Urinary bladder (tissue), 4 donors: ENCODE data around the gene RAPH1. TPM values are rescaled to one million over a fixed set of nuclear protein-coding genes. Genes with fewer than 3 reads are reported as not detected.
"Not testable (repeated sequence)": the region's sequence is repeated elsewhere in the genome, so short reads cannot be mapped to it uniquely, and the experiment has no call there.

Source experiments
- DNase-seq: peaks from one replicate; pipeline ENCODE4 v3.0.0-alpha.2; 2015; ENCODE audit errors: extremely low spot score
- H3K27ac ChIP-seq: one replicate; pipeline ENCODE4 v1.5.1; 2013; ENCODE audit warnings: low read depth, mild to moderate bottlenecking, moderate library complexity
- H3K36me3 ChIP-seq: one replicate; pipeline ENCODE4 v1.6.1; 2013; ENCODE audit warnings: mild to moderate bottlenecking, moderate library complexity; ENCODE audit not compliant: insufficient read depth
- H3K4me1 ChIP-seq: one replicate; pipeline ENCODE4 v1.6.1; 2013; ENCODE audit warnings: mild to moderate bottlenecking, moderate library complexity; ENCODE audit not compliant: insufficient read depth
- H3K4me3 ChIP-seq: one replicate; pipeline ENCODE4 v1.5.1; 2013; ENCODE audit warnings: low read depth, low read length
- WGBS: extraction: QIAGEN DNeasy Blood & Tissue Kit; methylation state at CpG from one replicate; pipeline ENCODE4 v1.1.7; 2013; 5-methylcytosine and 5-hydroxymethylcytosine counted together
- polyA plus RNA-seq: library from polyadenylated mRNA; stranded (reverse); fragments of 200-250 nt; gene quantifications from one replicate; pipeline ENCODE4 v1.2.3, GENCODE V29; 2013
- total RNA-seq: library from RNA; depleted of rRNA; stranded (reverse); fragments of >200 nt; gene quantifications from one replicate; pipeline ENCODE4 v1.2.3, GENCODE V29; 2014
- donor health status: healthy with polysubstance abuse.
- donor health status: healthy.

The RAPH1 gene
- total and polyA plus RNA-seq, 2 donors, result 5.3 to 47.7 TPM

DNA sequence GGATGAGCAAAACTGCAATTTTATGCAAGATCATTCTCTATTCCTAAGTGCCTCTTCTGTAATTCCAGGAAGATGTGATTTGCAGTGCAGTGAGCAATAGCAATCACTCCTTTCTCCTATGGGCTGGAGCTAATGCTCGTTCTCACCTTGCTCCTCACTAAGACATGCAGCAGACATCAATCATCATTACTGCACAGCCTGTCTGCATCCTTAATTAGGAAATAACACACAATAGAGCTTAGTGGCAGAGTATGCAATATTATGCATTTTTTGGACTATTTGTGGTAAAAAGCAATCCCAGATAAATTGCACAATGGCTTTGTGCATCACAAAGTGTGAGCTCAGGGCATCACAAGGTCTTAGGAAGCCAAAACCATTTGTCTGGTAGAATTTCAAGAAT, 32.6 kb upstream of the RAPH1 start:
- H3K36me3 ChIP-seq, result no peaks in the 10 kb centered on the region
- WGBS, result 95% methylated on average over 1 of the region's 1 CpG
- no peak for DNase-seq
- no peak overlapping the region for H3K27ac ChIP-seq
- no peak overlapping the region for H3K4me3 ChIP-seq
- H3K4me1 ChIP-seq, result no peaks in the 10 kb centered on the region

DNA sequence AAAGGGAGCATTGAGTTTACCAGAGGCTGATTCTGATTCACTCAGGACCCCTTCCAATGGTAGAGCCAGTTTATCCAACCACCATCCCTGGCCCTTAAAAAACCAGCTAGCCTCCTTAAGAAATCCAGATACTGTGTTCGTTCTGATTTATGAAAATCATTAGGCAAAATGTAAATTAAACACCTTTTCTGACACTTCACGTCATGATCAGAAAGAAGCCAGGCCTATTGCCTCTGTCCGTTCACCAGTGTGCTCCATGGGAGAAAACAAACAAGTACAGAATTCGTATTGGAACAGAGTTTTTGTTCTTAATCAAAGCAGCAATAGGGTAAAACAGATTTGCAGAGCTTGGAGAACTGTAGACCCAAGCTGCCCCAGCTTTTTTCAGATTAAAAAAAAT, 31.1 kb upstream of the RAPH1 start:
- no peaks in the 10 kb centered on the region for H3K4me1 ChIP-seq
- DNase-seq, result no peak
- H3K27ac ChIP-seq, result no peak overlapping the region
- WGBS, result 92% methylated on average over 4 of the region's 4 CpGs
- H3K4me3 ChIP-seq, result no peak overlapping the region
- no peaks in the 10 kb centered on the region for H3K36me3 ChIP-seq

DNA sequence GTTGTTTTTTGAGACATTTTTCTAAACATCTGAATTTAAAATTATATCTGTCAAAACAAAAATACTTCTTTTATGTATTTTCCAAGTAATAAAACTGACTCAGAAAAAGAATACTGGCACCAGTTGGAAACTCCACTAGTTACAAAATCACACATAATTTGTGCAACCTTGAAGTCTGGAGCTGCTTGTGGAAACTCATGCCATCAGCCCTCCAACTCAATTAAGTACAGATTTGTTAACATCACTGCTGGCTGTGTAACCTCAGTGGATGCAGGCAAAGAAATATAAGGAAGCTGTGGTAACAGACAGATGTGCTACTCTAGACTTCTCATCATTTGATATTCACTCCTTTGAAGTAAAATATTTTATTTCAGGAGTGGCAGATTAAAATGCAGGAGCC, 30.0 kb upstream of the RAPH1 start:
- no peaks in the 10 kb centered on the region for H3K4me1 ChIP-seq
- H3K27ac ChIP-seq, result no peak overlapping the region
- no peaks in the 10 kb centered on the region for H3K36me3 ChIP-seq
- DNase-seq, result no peak
- no peak overlapping the region for H3K4me3 ChIP-seq

DNA sequence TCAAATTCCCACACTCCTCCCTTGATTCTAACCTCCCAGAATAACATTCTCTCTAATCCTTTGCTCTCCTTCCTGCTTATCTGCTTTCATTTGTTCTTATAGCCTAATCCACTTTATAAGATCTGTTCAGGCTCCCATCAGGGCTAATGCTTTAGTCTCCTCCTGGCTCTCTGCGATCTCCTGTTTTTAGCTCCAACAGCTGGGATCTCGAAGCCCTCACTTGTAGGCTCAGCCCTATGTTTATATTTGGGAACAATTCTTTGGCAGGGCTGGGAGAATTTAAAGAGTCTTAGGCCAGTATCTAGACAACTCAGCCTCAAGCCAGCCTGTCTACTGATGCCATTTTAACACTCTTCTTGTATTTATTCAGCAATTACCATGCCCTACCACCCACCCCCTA, 27.2 kb upstream of the RAPH1 start:
- 29% methylated on average over 2 of the region's 2 CpGs for WGBS
- Histone ChIP-seq H3K36me3 (no peaks in the 10 kb centered on the region), H3K4me3 (no peak overlapping the region), H3K4me1 (no peaks in the 10 kb centered on the region), H3K27ac (no peak overlapping the region)
- DNase-seq, result no peak

DNA sequence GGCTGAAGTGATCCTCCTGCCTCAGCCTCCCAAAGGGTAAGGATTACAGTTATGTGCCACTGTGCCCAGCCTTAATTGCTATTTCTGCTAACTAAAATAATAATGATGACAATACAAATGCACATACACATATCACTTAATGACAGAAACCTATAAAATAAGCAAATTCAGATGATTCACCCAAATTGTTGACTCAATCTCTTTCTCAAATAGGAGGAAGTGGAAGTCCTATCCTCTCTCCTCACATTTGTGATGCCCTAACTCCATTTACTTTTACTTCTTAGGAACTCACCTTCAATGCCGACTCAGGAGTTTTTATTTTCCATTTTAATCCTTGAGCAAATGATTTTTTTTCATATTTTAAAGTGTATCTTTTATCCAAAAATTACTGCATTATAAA, 24.5 kb upstream of the RAPH1 start:
- no peaks in the 10 kb centered on the region for H3K36me3 ChIP-seq
- no peaks in the 10 kb centered on the region for H3K4me1 ChIP-seq
- DNase-seq, result no peak
- no peak overlapping the region for H3K4me3 ChIP-seq
- H3K27ac ChIP-seq, result no peak overlapping the region
- 47% methylated on average over 1 of the region's 1 CpG for WGBS

DNA sequence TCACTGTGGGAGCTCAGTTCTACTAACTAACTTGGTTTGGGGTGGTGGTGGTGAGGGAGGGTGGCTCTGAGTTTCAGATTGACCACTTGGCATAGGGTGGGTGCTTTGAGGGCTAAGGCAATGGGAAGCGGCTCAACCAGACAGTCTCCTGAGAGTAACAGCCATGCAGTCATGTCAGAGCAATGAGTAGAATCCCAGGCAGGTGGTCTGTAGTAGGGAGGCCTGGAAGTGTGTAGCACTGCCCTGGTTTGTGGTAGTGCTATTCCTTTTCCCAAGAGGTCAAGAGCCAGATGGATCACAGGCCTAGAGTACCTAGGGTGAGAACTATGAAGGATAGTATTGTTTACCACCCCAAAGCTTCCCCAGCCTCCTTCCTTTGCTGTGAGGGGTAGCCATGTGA, 18.7 kb upstream of the RAPH1 start:
- Histone ChIP-seq H3K36me3 (no peaks in the 10 kb centered on the region), H3K4me1 (no peaks in the 10 kb centered on the region), H3K4me3 (no peak overlapping the region), H3K27ac (no peak overlapping the region)
- WGBS, result 94% methylated on average over 1 of the region's 1 CpG
- DNase-seq, result no peak

DNA sequence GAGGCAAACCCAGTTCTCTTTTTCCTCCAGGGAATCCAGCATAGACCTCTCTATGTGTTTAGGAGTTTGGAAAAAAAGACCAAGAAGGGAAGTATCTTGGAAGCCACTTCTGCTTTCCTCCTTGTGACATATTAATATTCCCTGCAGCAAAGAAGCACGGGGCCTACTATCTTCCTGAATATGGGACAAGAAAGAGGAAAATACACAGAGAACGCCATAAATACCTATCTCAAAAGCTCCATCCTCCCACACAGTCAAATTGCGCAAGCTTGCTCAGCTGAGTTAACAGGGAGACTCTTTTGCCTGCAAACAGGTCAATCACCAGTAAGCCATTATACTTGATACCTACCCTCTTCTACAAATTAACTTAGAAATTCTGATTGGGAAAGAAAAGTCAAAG, 16.7 kb upstream of the RAPH1 start:
- no peak for DNase-seq
- 73% methylated on average over 3 of the region's 3 CpGs for WGBS
- Histone ChIP-seq H3K36me3 (no peaks in the 10 kb centered on the region), H3K4me1 (no peaks in the 10 kb centered on the region), H3K27ac (no peak overlapping the region), H3K4me3 (no peak overlapping the region)

DNA sequence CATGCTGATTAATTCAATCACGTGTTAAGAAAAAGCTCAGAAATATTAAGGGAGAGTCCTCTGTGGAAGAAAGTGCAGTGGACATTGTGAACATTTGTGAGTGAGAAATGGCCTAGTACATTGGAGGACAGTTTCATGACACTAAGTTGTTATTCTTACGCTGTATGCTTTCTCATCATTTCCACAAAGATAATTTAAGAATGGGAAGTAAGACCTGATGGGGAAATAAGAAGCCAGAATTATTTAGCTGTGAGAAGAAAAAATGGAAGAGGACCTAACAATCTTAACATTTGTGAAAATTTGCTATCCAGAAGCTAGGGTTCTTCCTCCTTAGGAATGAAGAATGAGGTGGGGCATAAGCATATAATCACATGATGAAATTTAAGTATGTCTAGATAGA, 15.2 kb upstream of the RAPH1 start:
- Histone ChIP-seq H3K4me3 (no peak overlapping the region), H3K4me1 (no peaks in the 10 kb centered on the region), H3K36me3 (no peaks in the 10 kb centered on the region), H3K27ac (no peak overlapping the region)
- 96% methylated on average over 2 of the region's 2 CpGs for WGBS
- DNase-seq, result no peak

DNA sequence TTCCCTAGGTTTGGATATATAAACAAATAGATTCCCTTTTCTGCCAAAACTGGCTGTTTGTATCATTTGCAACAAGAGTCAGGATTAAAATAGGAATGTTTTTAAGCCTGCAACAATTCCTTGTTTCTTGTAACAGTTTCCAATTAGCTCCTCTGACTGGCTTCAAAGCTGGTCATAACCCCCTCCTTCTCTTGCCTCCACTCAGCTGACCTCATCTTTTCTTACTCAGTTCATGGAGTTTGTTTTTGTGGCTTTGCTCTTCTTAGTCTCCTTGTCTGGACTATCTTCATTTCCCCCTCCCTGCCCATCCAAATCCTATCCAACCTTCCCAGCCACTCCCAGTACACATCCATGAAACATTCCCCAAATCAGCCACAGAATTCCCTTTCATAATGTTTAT, 14.3 kb upstream of the RAPH1 start:
- H3K27ac ChIP-seq, result no peak overlapping the region
- H3K36me3 ChIP-seq, result no peaks in the 10 kb centered on the region
- H3K4me3 ChIP-seq, result no peak overlapping the region
- H3K4me1 ChIP-seq, result no peaks in the 10 kb centered on the region
- no peak for DNase-seq

DNA sequence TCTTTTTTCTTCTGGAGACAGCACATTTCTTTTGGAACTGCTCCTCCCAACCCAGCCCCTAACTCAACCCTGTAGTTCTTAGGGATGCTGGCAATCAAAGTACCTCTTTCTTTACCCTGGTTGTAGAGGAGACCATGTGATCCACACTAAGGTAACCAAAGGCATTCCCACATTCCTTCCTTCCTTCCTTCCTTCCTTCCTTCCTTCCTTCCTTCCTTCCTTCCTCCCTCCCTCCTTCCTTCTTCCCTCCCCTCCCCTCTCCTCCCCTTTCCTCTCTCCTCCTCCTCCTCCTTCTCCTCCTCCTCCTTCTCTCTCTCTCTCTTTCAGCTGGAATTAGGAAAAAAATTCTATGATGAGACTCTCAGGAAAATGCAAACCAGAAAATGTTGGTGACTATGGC, 13.8 kb upstream of the RAPH1 start:
- H3K36me3 ChIP-seq, result no peaks in the 10 kb centered on the region
- no peak overlapping the region for H3K4me3 ChIP-seq
- no peak overlapping the region for H3K27ac ChIP-seq
- DNase-seq, result no peak
- H3K4me1 ChIP-seq, result no peaks in the 10 kb centered on the region

DNA sequence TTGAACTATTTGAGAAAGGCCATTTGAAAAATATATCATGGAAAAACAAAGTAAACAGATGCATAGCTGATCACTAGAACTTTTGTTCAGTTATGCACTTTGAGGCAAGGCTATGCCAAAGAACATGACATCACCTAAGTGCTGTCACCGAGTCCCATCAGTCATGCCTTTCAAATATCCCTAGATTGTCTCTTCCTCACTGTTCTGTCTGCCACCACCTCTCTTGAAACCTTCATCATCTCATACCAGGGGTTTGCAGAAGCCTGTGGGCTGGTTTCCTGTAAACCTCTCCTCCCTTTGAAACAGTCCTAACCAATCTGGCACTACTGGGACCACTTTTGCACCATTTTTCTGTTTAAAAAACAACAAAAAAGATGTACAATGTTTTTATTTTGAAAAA, 12.3 kb upstream of the RAPH1 start:
- Histone ChIP-seq H3K36me3 (no peaks in the 10 kb centered on the region), H3K4me1 (no peaks in the 10 kb centered on the region), H3K4me3 (no peak overlapping the region), H3K27ac (no peak overlapping the region)
- WGBS, result 81% methylated on average over 1 of the region's 1 CpG
- no peak for DNase-seq

DNA sequence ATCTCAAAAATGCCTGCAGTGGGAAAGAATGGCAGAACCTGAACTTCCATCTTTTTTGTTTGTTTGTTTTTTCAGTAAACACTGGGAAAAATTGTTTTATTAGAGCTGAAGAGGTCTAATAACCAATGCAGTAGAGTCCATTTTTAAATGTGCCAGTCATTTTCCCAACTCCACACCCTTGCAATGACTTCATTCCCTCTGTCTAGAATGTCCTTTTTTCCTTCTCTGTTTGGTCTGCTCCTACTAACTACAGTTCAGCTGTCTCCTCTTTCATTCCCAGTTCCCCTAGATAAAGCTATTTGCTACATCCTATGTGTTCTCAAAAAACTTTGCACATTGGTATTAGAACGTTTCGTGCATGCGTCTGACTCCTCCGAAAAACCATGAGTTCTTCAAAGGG, 9.3 kb upstream of the RAPH1 start:
- no peak overlapping the region for H3K27ac ChIP-seq
- 96% methylated on average over 4 of the region's 4 CpGs for WGBS
- no peak overlapping the region for H3K4me3 ChIP-seq
- no peak for DNase-seq
- no peaks in the 10 kb centered on the region for H3K36me3 ChIP-seq
- no peaks in the 10 kb centered on the region for H3K4me1 ChIP-seq

DNA sequence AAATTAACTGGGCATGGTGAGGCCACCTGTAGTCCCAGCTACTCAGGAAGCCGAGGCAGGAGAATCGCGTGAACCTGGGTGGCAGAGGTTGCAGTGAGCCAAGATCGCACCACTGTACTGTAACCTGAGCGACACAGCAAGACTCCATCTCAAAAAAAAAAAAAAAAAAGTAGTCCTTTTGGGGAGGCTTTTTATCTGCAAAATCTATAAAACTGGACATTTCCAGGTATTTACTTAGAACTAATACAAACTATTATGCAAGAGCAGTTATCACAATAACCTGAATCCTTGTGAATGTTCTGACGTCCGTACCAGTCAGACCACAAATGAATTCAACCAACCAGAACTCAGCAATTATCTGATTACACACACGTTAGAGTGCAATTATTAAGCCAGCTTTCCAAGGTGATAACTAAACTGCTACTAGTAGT, 8.8 kb upstream of the RAPH1 start:
- Histone ChIP-seq H3K27ac (no peak overlapping the region), H3K36me3 (no peaks in the 10 kb centered on the region), H3K4me1 (no peaks in the 10 kb centered on the region), H3K4me3 (no peak overlapping the region)
- WGBS, result 87% methylated on average over 8 of the region's 8 CpGs
- DNase-seq, result no peak

DNA sequence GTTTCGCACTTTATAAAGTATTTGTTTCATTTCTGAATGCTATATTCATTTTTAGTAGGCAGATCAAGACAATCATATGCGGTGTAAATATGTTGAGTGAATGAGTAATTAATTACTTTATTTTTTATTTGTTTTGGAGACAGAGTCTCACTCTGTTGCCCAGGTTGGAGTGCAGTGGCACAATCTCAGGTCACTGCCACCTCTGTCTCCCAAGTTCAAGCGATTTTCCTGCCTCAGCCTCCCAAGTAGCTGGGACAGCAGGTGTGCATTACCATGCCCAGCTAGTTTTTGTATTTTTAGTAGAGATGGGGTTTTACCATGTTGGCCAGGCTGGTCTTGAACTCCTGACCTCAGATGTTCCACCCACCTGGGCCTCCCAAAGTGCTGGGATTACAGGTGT, 5.5 kb upstream of the RAPH1 start:
- WGBS, result 86% methylated on average over 3 of the region's 3 CpGs

DNA sequence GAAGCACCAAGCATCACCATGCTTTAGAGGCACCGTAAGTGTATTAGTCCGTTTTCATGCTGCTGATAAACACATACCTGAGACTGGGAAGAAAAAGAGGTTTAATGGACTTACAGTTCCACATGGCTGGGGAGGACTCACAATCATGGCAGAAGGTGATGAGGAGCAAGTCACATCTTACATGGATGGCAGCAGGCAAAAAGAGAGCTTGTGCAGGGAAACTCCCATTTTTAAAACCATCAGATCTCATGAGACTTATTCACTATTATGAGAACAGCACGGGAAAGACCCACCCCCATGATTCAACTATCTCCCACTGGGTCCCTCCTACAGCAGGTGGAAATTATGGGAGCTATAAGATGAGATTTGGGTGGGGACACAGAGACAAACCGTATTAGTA, 3.1 kb upstream of the RAPH1 start:
- not testable (repeated sequence) for H3K4me1 ChIP-seq, DNase-seq, H3K4me3 ChIP-seq, H3K36me3 ChIP-seq, H3K27ac ChIP-seq
- WGBS, result 88% methylated on average over 4 of the region's 4 CpGs

More for the DNA sequence above, 5.5 kb upstream of the RAPH1 start:
- H3K4me3 ChIP-seq, H3K36me3 ChIP-seq, H3K27ac ChIP-seq, H3K4me1 ChIP-seq, DNase-seq: not testable (repeated sequence)
